Measurements from ENCODE around the gene WDR13. TPM values are rescaled to one million over a fixed set of nuclear protein-coding genes. Genes with fewer than 3 reads are reported as not detected.

WDR13 gene
- 59.3 to 82.9 TPM (median 81.7 TPM) in 5 replicates for total RNA-seq (2022; extraction: Qiagen RNA extraction; ENCODE audit: low read depth)

GRCh38 chrX:48597353-48598264 is at the start of gene WDR13:
WDR13 (plus strand) TSS chrX:48597492; CDS start chrX:48597997, 505 bp downstream.

GRCh38 chrX:48574270-48575266 is 22.7 kb upstream of the WDR13 start, which contains the start of gene RBM3:
RBM3 (plus strand) TSS chrX:48574484; CDS start chrX:48575181, 697 bp downstream.

Other genes starting within 250 kb of the WDR13 start
- gene SSX3, start 240.8 kb upstream of the WDR13 start, total RNA-seq (2022; extraction: Qiagen RNA extraction; ENCODE audit: low read depth): not detected in 5 replicates
- not detected in 5 replicates for gene SSX4, start 214.0 kb upstream of the WDR13 start, total RNA-seq (2022; extraction: Qiagen RNA extraction; ENCODE audit: low read depth)
- not detected in 5 replicates for gene SSX4B, start 185.5 kb upstream of the WDR13 start, total RNA-seq (2022; extraction: Qiagen RNA extraction; ENCODE audit: low read depth)
- 0.12 to 0.26 TPM (median 0.19 TPM) in 4 of 5 replicates, not detected in the other for gene SLC38A5, start 127.2 kb upstream of the WDR13 start, total RNA-seq (2022; extraction: Qiagen RNA extraction; ENCODE audit: low read depth)
- 68.3 to 77.6 TPM (median 74.2 TPM) in 5 replicates for gene FTSJ1, start 121.3 kb upstream of the WDR13 start, total RNA-seq (2022; extraction: Qiagen RNA extraction; ENCODE audit: low read depth)
- 17.0 to 19.5 TPM (median 17.9 TPM) in 5 replicates for gene PORCN, start 88.5 kb upstream of the WDR13 start, total RNA-seq (2022; extraction: Qiagen RNA extraction; ENCODE audit: low read depth)
- 125 to 160 TPM (median 145 TPM) in 5 replicates for gene EBP, start 75.7 kb upstream of the WDR13 start, total RNA-seq (2022; extraction: Qiagen RNA extraction; ENCODE audit: low read depth)
- 10.0 to 11.4 TPM (median 11.0 TPM) in 5 replicates for gene TBC1D25, start 57.8 kb upstream of the WDR13 start, total RNA-seq (2022; extraction: Qiagen RNA extraction; ENCODE audit: low read depth)
- 331 to 470 TPM (median 392 TPM) in 5 replicates for gene RBM3, start 23.0 kb upstream of the WDR13 start, total RNA-seq (2022; extraction: Qiagen RNA extraction; ENCODE audit: low read depth)
- 0.15 to 0.34 TPM (median 0.19 TPM) in 5 replicates for gene WAS, start 86.3 kb downstream of the WDR13 start, total RNA-seq (2022; extraction: Qiagen RNA extraction; ENCODE audit: low read depth)
- 18.8 to 23.2 TPM (median 21.9 TPM) in 5 replicates for gene SUV39H1, start 99.2 kb downstream of the WDR13 start, total RNA-seq (2022; extraction: Qiagen RNA extraction; ENCODE audit: low read depth)
- gene GLOD5, start 164.3 kb downstream of the WDR13 start, total RNA-seq (2022; extraction: Qiagen RNA extraction; ENCODE audit: low read depth): not detected in 5 replicates
- not detected in 5 replicates for gene GATA1, start 189.1 kb downstream of the WDR13 start, total RNA-seq (2022; extraction: Qiagen RNA extraction; ENCODE audit: low read depth)
- 22.8 to 30.3 TPM (median 29.1 TPM) in 5 replicates for gene HDAC6, start 204.6 kb downstream of the WDR13 start, total RNA-seq (2022; extraction: Qiagen RNA extraction; ENCODE audit: low read depth)
- 0.20 TPM in 1 of 5 replicates, not detected in the others for gene ERAS, start 229.0 kb downstream of the WDR13 start, total RNA-seq (2022; extraction: Qiagen RNA extraction; ENCODE audit: low read depth)
- gene PCSK1N, start 238.1 kb downstream of the WDR13 start, total RNA-seq (2022; extraction: Qiagen RNA extraction; ENCODE audit: low read depth): 25.1 to 49.0 TPM (median 43.6 TPM) in 5 replicates